ENCODE measurements around the gene PLXNA1.

Gene PLXNA1

DNA sequence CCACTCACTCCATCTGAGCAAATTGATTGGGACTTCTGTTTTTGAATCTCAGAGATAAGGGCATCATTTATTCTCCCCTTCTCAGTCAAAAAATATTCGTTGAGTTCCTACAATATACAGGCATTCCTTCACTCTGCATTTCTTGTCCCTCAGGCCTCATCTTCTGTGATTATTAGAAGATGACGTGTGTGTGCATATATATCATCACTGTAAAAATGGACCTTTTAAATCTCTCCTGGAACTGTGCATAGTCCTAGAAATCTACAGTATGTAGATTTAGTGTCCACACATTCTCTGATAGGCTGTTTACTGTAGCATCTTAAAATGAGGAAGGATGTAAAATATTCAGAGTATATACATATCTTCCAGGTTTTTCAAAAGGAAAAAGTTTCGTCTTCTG is 43.2 kb upstream of the PLXNA1 start:
- TF ChIP-seq PAX5 (IDR thresholded peaks at IDR 0.05; ENCODE audit: insufficient read depth, low read length, severe bottlenecking) (no peak), POLR2AphosphoS5 (IDR thresholded peaks at IDR 0.05; ENCODE audit: low read depth, low read length) (no peak), TAF1 (IDR thresholded peaks at IDR 0.05; ENCODE audit: low read depth, low read length) (no peak), POLR2A (IDR thresholded peaks at IDR 0.05; ENCODE audit: low read depth, low read length) (no peak), POU2F2 (IDR thresholded peaks at IDR 0.05; ENCODE audit: low read depth, low read length) (no peak), SPI1 (IDR thresholded peaks at IDR 0.05; ENCODE audit: low read depth, low read length) (no peak)
- FAIRE-seq (no peak), DNase-seq (ENCODE audit: insufficient read length, low spot score) (no peak)

- FAIRE-seq (peak; percentile 58), DNase-seq (ENCODE audit: insufficient read length, low spot score) (no peak)
- TF ChIP-seq SPI1 (IDR thresholded peaks at IDR 0.05; ENCODE audit: low read depth, low read length) = 0 out of 2 replicates have a peak, but pooled peaks have one; percentile 4
- no peak for TF ChIP-seq POLR2A (IDR thresholded peaks at IDR 0.05; ENCODE audit: low read depth, low read length)
These were observed 41.1 kb upstream of the PLXNA1 start for GRCh38 chr3:126941721-126942270.

GRCh38 chr3:126944089-126944965 is 38.6 kb upstream of the PLXNA1 start:
- DNase-seq (ENCODE audit: insufficient read length, low spot score) (no peak), FAIRE-seq (peak; percentile 65)
- TF ChIP-seq SPI1 (IDR thresholded peaks at IDR 0.05; ENCODE audit: low read depth, low read length) (peak; percentile 61), TAF1 (IDR thresholded peaks at IDR 0.05; ENCODE audit: low read depth, low read length) (no peak)

- no peak for TF ChIP-seq POLR2A (IDR thresholded peaks at IDR 0.05; ENCODE audit: low read depth, low read length)
- no peak for TF ChIP-seq POLR2AphosphoS5 (IDR thresholded peaks at IDR 0.05; ENCODE audit: low read depth, low read length)
- no peak for TF ChIP-seq POU2F2 (IDR thresholded peaks at IDR 0.05; ENCODE audit: low read depth, low read length)
- TF ChIP-seq PAX5 (IDR thresholded peaks at IDR 0.05; ENCODE audit: insufficient read depth, low read length, severe bottlenecking) = no peak
- no peak for TF ChIP-seq TAF1 (IDR thresholded peaks at IDR 0.05; ENCODE audit: low read depth, low read length)
- no peak for TF ChIP-seq SPI1 (IDR thresholded peaks at IDR 0.05; ENCODE audit: low read depth, low read length)
- DNase-seq (ENCODE audit: insufficient read length, low spot score) (no peak), FAIRE-seq (no peak)
These were observed 37.7 kb upstream of the PLXNA1 start for GRCh38 chr3:126945171-126945721.

GRCh38 chr3:126945891-126946290 is 37.0 kb upstream of the PLXNA1 start:
- no peak for TF ChIP-seq POU2F2 (IDR thresholded peaks at IDR 0.05; ENCODE audit: low read depth, low read length)
- no peak for TF ChIP-seq PAX5 (IDR thresholded peaks at IDR 0.05; ENCODE audit: insufficient read depth, low read length, severe bottlenecking)
- TF ChIP-seq TAF1 (IDR thresholded peaks at IDR 0.05; ENCODE audit: low read depth, low read length) = no peak
- TF ChIP-seq POLR2AphosphoS5 (IDR thresholded peaks at IDR 0.05; ENCODE audit: low read depth, low read length) = no peak
- TF ChIP-seq SPI1 (IDR thresholded peaks at IDR 0.05; ENCODE audit: low read depth, low read length) = no peak
- no peak for TF ChIP-seq POLR2A (IDR thresholded peaks at IDR 0.05; ENCODE audit: low read depth, low read length)
- DNase-seq (ENCODE audit: insufficient read length, low spot score) = no peak
- no peak for FAIRE-seq

DNA sequence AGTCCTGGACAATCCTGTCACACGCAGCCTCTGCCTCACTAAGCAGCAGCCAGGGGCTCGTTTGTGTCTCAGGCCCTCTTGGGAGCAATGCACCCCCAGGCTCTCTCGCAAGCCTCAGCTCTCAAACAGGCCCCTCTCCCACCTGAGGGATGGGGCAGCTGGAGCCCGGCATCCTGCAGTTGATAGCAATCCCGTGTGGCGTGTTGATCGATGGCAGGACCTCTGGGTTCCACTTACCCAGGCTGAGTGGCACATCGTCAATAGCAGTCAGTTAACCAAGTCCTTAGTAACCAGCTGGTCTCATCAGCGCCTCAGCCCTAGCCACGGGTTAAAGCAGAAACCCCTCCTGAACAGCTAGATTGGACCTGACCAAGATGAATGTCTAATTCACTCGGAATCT is 36.5 kb upstream of the PLXNA1 start:
- DNase-seq (ENCODE audit: insufficient read length, low spot score) (no peak), FAIRE-seq (no peak)
- no peak for TF ChIP-seq POU2F2 (IDR thresholded peaks at IDR 0.05; ENCODE audit: low read depth, low read length)
- TF ChIP-seq SPI1 (IDR thresholded peaks at IDR 0.05; ENCODE audit: low read depth, low read length) = no peak
- TF ChIP-seq POLR2AphosphoS5 (IDR thresholded peaks at IDR 0.05; ENCODE audit: low read depth, low read length) = no peak
- TF ChIP-seq POLR2A (IDR thresholded peaks at IDR 0.05; ENCODE audit: low read depth, low read length) = no peak
- no peak for TF ChIP-seq TAF1 (IDR thresholded peaks at IDR 0.05; ENCODE audit: low read depth, low read length)
- TF ChIP-seq PAX5 (IDR thresholded peaks at IDR 0.05; ENCODE audit: insufficient read depth, low read length, severe bottlenecking) = no peak

GRCh38 chr3:126947429-126947828 is 35.5 kb upstream of the PLXNA1 start:
- TF ChIP-seq POLR2AphosphoS5 (IDR thresholded peaks at IDR 0.05; ENCODE audit: low read depth, low read length) (no peak), POLR2A (IDR thresholded peaks at IDR 0.05; ENCODE audit: low read depth, low read length) (no peak), SPI1 (IDR thresholded peaks at IDR 0.05; ENCODE audit: low read depth, low read length) (no peak), TAF1 (IDR thresholded peaks at IDR 0.05; ENCODE audit: low read depth, low read length) (no peak), PAX5 (IDR thresholded peaks at IDR 0.05; ENCODE audit: insufficient read depth, low read length, severe bottlenecking) (no peak), POU2F2 (IDR thresholded peaks at IDR 0.05; ENCODE audit: low read depth, low read length) (no peak)
- FAIRE-seq (peak; percentile 56), DNase-seq (ENCODE audit: insufficient read length, low spot score) (no peak)

- DNase-seq (ENCODE audit: insufficient read length, low spot score) = no peak
- TF ChIP-seq POU2F2 (IDR thresholded peaks at IDR 0.05; ENCODE audit: low read depth, low read length) (no peak), TAF1 (IDR thresholded peaks at IDR 0.05; ENCODE audit: low read depth, low read length) (no peak), SPI1 (IDR thresholded peaks at IDR 0.05; ENCODE audit: low read depth, low read length) (no peak), POLR2A (IDR thresholded peaks at IDR 0.05; ENCODE audit: low read depth, low read length) (no peak), POLR2AphosphoS5 (IDR thresholded peaks at IDR 0.05; ENCODE audit: low read depth, low read length) (no peak), PAX5 (IDR thresholded peaks at IDR 0.05; ENCODE audit: insufficient read depth, low read length, severe bottlenecking) (no peak)
- FAIRE-seq = no peak
These were observed 33.9 kb upstream of the PLXNA1 start for GRCh38 chr3:126948980-126949535.

GRCh38 chr3:126951561-126951960 is 31.4 kb upstream of the PLXNA1 start:
- DNase-seq (ENCODE audit: insufficient read length, low spot score) (no peak), FAIRE-seq (no peak)
- no peak for TF ChIP-seq SPI1 (IDR thresholded peaks at IDR 0.05; ENCODE audit: low read depth, low read length)
- no peak for TF ChIP-seq PAX5 (IDR thresholded peaks at IDR 0.05; ENCODE audit: insufficient read depth, low read length, severe bottlenecking)
- no peak for TF ChIP-seq TAF1 (IDR thresholded peaks at IDR 0.05; ENCODE audit: low read depth, low read length)
- no peak for TF ChIP-seq POLR2AphosphoS5 (IDR thresholded peaks at IDR 0.05; ENCODE audit: low read depth, low read length)
- no peak for TF ChIP-seq POU2F2 (IDR thresholded peaks at IDR 0.05; ENCODE audit: low read depth, low read length)
- no peak for TF ChIP-seq POLR2A (IDR thresholded peaks at IDR 0.05; ENCODE audit: low read depth, low read length)

All from GM12891 (cell line).